Measurements from ENCODE around the gene ZNRF4. TPM values are rescaled to one million over a fixed set of nuclear protein-coding genes. Genes with fewer than 3 reads are reported as not detected.

Gene ZNRF4
- total and polyA plus RNA-seq, 2 of the 8 experiments (the other 6 are each of a cell fraction or from before 2014, with no cell fraction given) = not detected

GRCh38 chr19:5407356-5407755, 47.9 kb upstream of the ZNRF4 start:
- Histone ChIP-seq H4K5ac (ENCODE audit: insufficient read length, low read depth, low read length) (no peak overlapping the region), H3K4me3 (ENCODE audit: extremely low read depth in 1 of 4, insufficient read depth in 2 of 4, low read depth in 3 of 4, low read length in 4 of 4) (no peak overlapping the region), H3K27ac (ENCODE audit: low read depth, low read length) (no peak overlapping the region), H3K56ac (replicated peaks; ENCODE audit: insufficient read length, low read depth, low read length) (no peak overlapping the region), H3K9me3 (ENCODE audit: insufficient read depth in 2 of 2, low read depth in 1 of 2, low read length in 1 of 2) (peaks cover 0 to 3% of the 10 kb centered on the region in 2 experiments; a peak in 2 of 4 replicates), H2BK120ac (replicated peaks; ENCODE audit: low read depth, low read length) (no peak overlapping the region), H2AK5ac (ENCODE audit: low read depth, low read length) (no peak overlapping the region), H3K4ac (replicated peaks; ENCODE audit: insufficient read length, low read depth, low read length) (no peak overlapping the region), H2BK15ac (ENCODE audit: low read length) (no peak overlapping the region), H3K36me3 (ENCODE audit: control insufficient read depth in 2 of 4, insufficient read depth in 4 of 4, low read length in 3 of 4) (no peaks in the 10 kb centered on the region), H3K79me1 (ENCODE audit: low read depth, low read length) (no peaks in the 10 kb centered on the region), H3K14ac (ENCODE audit: insufficient read length) (no peak overlapping the region), H2BK20ac (ENCODE audit: low read length) (no peak overlapping the region), H2BK12ac (ENCODE audit: low read depth, low read length) (no peak overlapping the region), H3K4me2 (ENCODE audit: insufficient read depth in 1 of 2, low read depth in 2 of 2, low read length in 2 of 2) (no peak overlapping the region), H3K4me1 (replicated peaks in 1 of 4; ENCODE audit: control insufficient read depth in 3 of 4, insufficient read depth in 4 of 4, low read length in 3 of 4) (no peaks in the 10 kb centered on the region; a peak in 1 of 7 replicates), H4K8ac (ENCODE audit: extremely low read depth, insufficient read depth, low read length) (no peak overlapping the region), H2AFZ (ENCODE audit: low read length) (no peak overlapping the region), H3K23me2 (ENCODE audit: low read depth, low read length) (no peaks in the 10 kb centered on the region), H3K27me3 (replicated peaks in 1 of 4; ENCODE audit: control insufficient read depth in 3 of 4, extremely low read depth in 1 of 4, insufficient read depth in 3 of 4, low read length in 3 of 4) (peaks cover 0 to 3% (median under 1%) of the 10 kb centered on the region in 4 experiments; a peak in 1 of 7 replicates), H3K23ac (ENCODE audit: insufficient read length) (no peak overlapping the region), H3K18ac (ENCODE audit: extremely low read depth, low read length) (no peak overlapping the region), H4K91ac (replicated peaks; ENCODE audit: insufficient read length, low read length) (no peak overlapping the region), H3K79me2 (ENCODE audit: control insufficient read depth in 1 of 2, insufficient read depth in 2 of 2, low read length in 2 of 2) (no peaks in the 10 kb centered on the region), H4K20me1 (replicated peaks in 1 of 2; ENCODE audit: control insufficient read depth in 1 of 2, insufficient read depth in 2 of 2, low read length in 2 of 2) (peaks cover 0 to 2% of the 10 kb centered on the region in 2 experiments), H2BK5ac (ENCODE audit: low read depth, low read length) (no peak overlapping the region), H3K9ac (replicated peaks in 1 of 4; ENCODE audit: extremely low read depth in 1 of 4, low read depth in 3 of 4, low read length in 3 of 4) (no peak overlapping the region)
- whole genome bisulfite sequencing, 2 experiments (ENCODE audit: extremely low coverage in 1 of 2, insufficient coverage in 1 of 2, insufficient read length in 1 of 2, insufficient replicate concordance in 2 of 2, low coverage in 1 of 2, low lambda C conversion rate in 2 of 2, missing lambda C conversion rate in 1 of 2) = 59% methylated on average over 4 of the region's 4 CpGs; no CpG with 5 or more reads in 1 of the 2 experiments
- TF ChIP-seq SIX5 (IDR thresholded peaks at IDR 0.05; ENCODE audit: low read depth, low read length) = peak; percentile 60
- no peak for TF ChIP-seq POU5F1 (IDR thresholded peaks at IDR 0.05; ENCODE audit: low read depth, low read length)
- TF ChIP-seq USF2 (IDR thresholded peaks at IDR 0.05; ENCODE audit: low read length) = peak; percentile 80
- TF ChIP-seq KDM4A (IDR thresholded peaks at IDR 0.05; ENCODE audit: low read depth, low read length, severe bottlenecking) = no peak
- FAIRE-seq (peak; percentile 66), DNase-seq (ENCODE audit: low read depth in 1 of 2, low spot score in 2 of 2) (no peak)
- POLR2A ChIA-PET (ENCODE audit: partially characterized antibody) = no interaction called here
- CTCF ChIA-PET (ENCODE audit: partially characterized antibody) = interaction anchor here (0.6 kb wide), 1 partner anchor 116 kb away, joined by 3 read pairs; no protein-coding TSS in a partner anchor
